GM12864 (cell line): Measurements from ENCODE around the gene SCN4B.

Source experiments
- DNase-seq: peaks from one replicate; pipeline ENCODE4 v3.0.0-alpha.2; 2011; ENCODE audit warnings: low read depth
- H3K4me3 ChIP-seq: 2 replicates; pipeline ENCODE4 v1.5.1; 2011; ENCODE audit warnings: mild to moderate bottlenecking, low read depth, low read length, control low read depth
- CTCF ChIP-seq: IDR thresholded peaks from 2 replicates; pipeline ENCODE4 v1.5.1; 2011; ENCODE audit warnings: low read depth, mild to moderate bottlenecking, moderate library complexity, low read length, control low read depth, inconsistent platforms; ENCODE audit errors: missing control alignments

SCN4B gene

DNA sequence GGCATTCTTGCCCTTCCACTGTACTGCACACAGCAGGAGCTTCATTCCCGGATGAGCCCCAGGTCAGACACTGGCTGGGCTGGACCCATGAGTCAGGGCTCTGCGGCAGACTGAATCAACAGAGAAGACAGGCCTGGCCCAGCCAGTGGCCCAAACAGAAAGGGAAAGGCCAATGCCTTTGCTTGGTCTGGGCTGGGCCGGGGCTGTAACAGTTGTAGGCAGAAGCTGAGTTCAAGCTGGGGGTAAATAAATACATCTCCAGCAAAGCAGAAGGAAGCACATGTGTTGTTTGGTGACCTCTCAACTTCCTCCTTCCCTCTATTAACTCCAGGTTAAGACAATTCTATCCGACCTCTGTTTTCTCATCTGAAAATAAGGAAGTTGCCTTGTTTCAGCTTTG is 64.1 kb downstream of the SCN4B start:
- TF ChIP-seq CTCF = no peak
- no peak for DNase-seq
- H3K4me3 ChIP-seq = no peak overlapping the region

- no peak overlapping the region for H3K4me3 ChIP-seq
- no peak for TF ChIP-seq CTCF
- no peak for DNase-seq
Measured at GRCh38 chr11:118087931-118088330, 64.7 kb downstream of the SCN4B start.

- TF ChIP-seq CTCF = no peak
- H3K4me3 ChIP-seq = no peak within 1 kb of the TSS
- no peak for DNase-seq
Measured at GRCh38 chr11:118086913-118087768, 65.5 kb downstream of the SCN4B start, which contains the start of gene SMIM35. TSS of gene SMIM35 (minus strand) at chr11:118086963. CDS start at chr11:118086757, 206 bp downstream.

DNA sequence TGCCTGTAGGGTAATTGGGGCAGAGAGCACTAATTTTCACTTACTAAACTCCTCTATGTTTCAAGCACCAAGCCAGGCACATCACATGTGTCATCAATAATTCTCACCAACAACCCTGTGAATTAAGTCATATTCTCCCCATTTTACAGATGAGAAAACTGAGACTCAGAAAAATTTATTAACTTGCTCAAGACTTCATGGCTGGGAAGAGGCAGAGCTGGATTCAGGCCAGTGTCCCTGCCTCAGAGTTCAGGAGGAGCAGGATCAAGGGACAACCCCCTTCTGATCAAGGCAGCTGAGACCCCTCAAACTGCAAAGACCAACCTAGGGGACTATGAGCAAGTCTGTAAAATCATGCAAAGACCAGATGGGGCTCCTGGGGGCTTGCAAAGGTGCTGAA is 68.0 kb downstream of the SCN4B start:
- TF ChIP-seq CTCF = no peak

DNA sequence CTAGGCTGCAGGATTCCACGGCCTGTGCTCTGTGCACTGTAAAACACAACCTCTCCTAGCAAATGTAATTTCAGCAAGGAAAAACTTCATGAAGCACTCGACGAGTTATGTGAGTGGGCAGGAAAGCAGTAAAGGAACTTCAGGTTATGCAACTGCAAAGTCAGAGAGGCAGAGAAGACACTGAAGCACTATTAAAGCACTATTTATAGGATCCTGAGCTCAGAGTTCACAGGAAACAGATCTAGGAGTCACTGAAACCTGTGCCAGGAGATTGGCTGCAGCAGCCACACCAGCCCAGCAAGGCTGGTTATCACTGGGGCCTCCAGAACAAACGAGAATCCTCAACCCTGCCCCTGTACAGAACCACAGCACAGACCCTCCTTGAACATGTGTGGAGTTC is 68.4 kb downstream of the SCN4B start:
- H3K4me3 ChIP-seq = no peak overlapping the region
- DNase-seq = no peak
- no peak for TF ChIP-seq CTCF

More for the DNA sequence above, 68.0 kb downstream of the SCN4B start:
- DNase-seq = no peak
- H3K4me3 ChIP-seq = no peak overlapping the region
